Psoas muscle (tissue), 8 donors: ENCODE data around the gene SMIM33. TPM values are rescaled to one million over a fixed set of nuclear protein-coding genes. Genes with fewer than 3 reads are reported as not detected.
A peak's percentile ranks its signal among the peaks of the same experiment; 100 is the strongest.

Experiments used
- ATAC-seq, 4 donors: fragments of 200-7000 bp; cut with Tn5 transposase; one replicate each; pipeline ENCODE4 v1.9.1; 2020; ENCODE audit warnings: moderate library complexity in 3 of 4, mild to moderate bottlenecking in 2 of 4
- DNase-seq, 2 donors: peaks; one replicate each; pipeline ENCODE4 v3.0.0-alpha.2; 2020
- H3K27ac ChIP-seq: fragments of 200-600 bp; one replicate; pipeline ENCODE4 v1.8.0; 2022
- H3K27me3 ChIP-seq, 3 donors: fragments of 200-600 bp in 1 of 3; one replicate each; pipeline versions ENCODE4 v1.6.1 to v1.8.0; 2013 to 2022; ENCODE audit warnings: low read length in 2 of 3, mild to moderate bottlenecking in 2 of 3, moderate library complexity in 1 of 3; ENCODE audit not compliant: insufficient read depth in 3 of 3
- H3K36me3 ChIP-seq, 2 donors: fragments of 200-600 bp in 1 of 2; one replicate each; pipeline versions ENCODE4 v1.6.1 to v1.8.0; 2013 to 2022; ENCODE audit warnings: low read depth in 1 of 2, mild to moderate bottlenecking in 1 of 2, moderate library complexity in 1 of 2; ENCODE audit not compliant: insufficient read depth in 1 of 2
- H3K4me1 ChIP-seq: fragments of 200-600 bp; one replicate; pipeline ENCODE4 v1.8.0; 2022
- H3K4me3 ChIP-seq: fragments of 200-600 bp; one replicate; pipeline ENCODE4 v1.8.0; 2022; ENCODE audit warnings: mild to moderate bottlenecking
- H3K9me3 ChIP-seq: fragments of 200-600 bp; one replicate; pipeline ENCODE4 v1.8.0; 2022
- WGBS, 3 donors: extraction: QIAGEN DNeasy Blood & Tissue Kit; methylation state at CpG; one replicate each; pipeline versions ENCODE4 v1.1.6 to v1.1.7; 2013; 5-methylcytosine and 5-hydroxymethylcytosine counted together
- intact Hi-C, 2 donors: fragments of 100-400 bp; cut with DNase I; formaldehyde crosslinking; loops; one replicate each; pipeline versions ENCODE4 v1.11.0 to v1.14.2; 2022
- polyA plus RNA-seq, 3 donors: library from polyadenylated mRNA; stranded (reverse); fragments of 200-250 nt; gene quantifications; one replicate each; pipeline ENCODE4 v1.2.3, GENCODE V29; 2013
- total RNA-seq, 4 donors: library from RNA; stranded (reverse); fragmentation: NEBNext Ultra II Directional in 2 of 4; extraction: Animal tissue kit (Norgen Biotek cat#: 25700) in 2 of 4; gene quantifications; one replicate each; pipeline versions ENCODE4 v1.2.1 to v1.2.4, GENCODE V29; 2021 to 2023
- TF ChIP-seq, protein P1 (sequence below): fragments of 200-600 bp; IDR thresholded peaks from one replicate; pipeline ENCODE4 v1.8.0; 2022; ENCODE audit warnings: antibody characterized with exemption
- donor health status: healthy with polysubstance abuse.
- donor health status: DM: no; HTN: no; CAD: no; lungs with moderate emphysema.
- donor health status: Bipolar disorder and iron deficiency.
- donor health status: healthy.
- donor health status: DM: yes; HTN: yes; CAD: no.
- donor health status: DM: no; HTN: no; CAD: no.
- donor health status: DM: no; HTN: no; CAD: no.
- donor health status: DM: yes; HTN: yes; CAD: no.

Gene SMIM33
- total and polyA plus RNA-seq, 7 donors, result not detected

DNA sequence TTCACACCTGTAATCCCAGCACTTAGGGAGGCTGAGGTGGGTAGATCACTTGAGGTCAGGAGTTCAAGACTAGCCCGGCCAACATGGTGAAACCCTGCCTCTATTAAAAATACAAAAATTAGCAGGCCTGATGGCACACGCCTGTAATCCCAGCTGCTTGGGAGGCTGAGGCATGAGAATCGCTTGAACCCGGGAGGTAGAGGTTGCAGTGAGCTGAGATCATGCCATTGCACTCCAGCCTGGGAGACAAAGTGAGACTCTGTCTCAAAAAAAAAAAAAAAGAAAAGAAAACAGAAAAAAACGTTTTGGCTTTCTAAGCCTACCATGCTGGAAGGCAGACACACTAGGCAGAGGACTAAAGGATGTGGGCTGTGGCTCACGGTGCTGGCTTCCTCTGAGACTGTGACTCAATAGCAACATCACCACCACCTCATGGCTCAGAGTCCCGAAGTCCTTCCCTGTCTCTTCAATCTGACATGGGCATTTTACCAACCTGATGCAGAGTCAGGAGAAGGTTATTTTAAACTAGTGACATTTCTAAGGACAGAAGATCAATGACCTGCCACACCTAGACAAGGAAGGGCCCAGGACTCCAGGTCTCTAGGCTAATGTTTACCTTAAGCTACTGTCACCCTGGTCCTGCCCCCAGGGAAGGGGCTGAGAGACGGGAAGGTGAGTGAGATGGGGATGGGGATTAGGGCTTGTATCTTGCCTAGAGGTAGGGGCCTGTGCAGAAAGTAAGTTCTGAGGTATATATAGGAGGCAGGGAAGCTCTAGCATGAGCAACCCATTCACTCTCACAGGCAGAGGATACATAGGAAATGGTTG, 12.0 kb upstream of the SMIM33 start:
- H3K27ac ChIP-seq, result peak overlapping the region; percentile 59
- 66 to 71% (median 67%) methylated on average over 8 of the region's 8 CpGs for WGBS, 3 donors
- DNase-seq (no peak), ATAC-seq (peak in 3 of 4 donors; percentile 41 to 58 (median 41))
- no peaks in the 10 kb centered on the region for H3K9me3 ChIP-seq
- no peak overlapping the region for H3K4me3 ChIP-seq
- H3K27me3 ChIP-seq, result no peaks in the 10 kb centered on the region
- no peaks in the 10 kb centered on the region for H3K4me1 ChIP-seq
- intact Hi-C loops, result loop anchor here in 1 of 2 donors (5.0 kb wide), 1 partner anchor 34 kb away; no protein-coding TSS in a partner anchor
- TF ChIP-seq, protein P1, sequence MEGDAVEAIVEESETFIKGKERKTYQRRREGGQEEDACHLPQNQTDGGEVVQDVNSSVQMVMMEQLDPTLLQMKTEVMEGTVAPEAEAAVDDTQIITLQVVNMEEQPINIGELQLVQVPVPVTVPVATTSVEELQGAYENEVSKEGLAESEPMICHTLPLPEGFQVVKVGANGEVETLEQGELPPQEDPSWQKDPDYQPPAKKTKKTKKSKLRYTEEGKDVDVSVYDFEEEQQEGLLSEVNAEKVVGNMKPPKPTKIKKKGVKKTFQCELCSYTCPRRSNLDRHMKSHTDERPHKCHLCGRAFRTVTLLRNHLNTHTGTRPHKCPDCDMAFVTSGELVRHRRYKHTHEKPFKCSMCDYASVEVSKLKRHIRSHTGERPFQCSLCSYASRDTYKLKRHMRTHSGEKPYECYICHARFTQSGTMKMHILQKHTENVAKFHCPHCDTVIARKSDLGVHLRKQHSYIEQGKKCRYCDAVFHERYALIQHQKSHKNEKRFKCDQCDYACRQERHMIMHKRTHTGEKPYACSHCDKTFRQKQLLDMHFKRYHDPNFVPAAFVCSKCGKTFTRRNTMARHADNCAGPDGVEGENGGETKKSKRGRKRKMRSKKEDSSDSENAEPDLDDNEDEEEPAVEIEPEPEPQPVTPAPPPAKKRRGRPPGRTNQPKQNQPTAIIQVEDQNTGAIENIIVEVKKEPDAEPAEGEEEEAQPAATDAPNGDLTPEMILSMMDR, result no peak
- no peaks in the 10 kb centered on the region for H3K36me3 ChIP-seq

DNA sequence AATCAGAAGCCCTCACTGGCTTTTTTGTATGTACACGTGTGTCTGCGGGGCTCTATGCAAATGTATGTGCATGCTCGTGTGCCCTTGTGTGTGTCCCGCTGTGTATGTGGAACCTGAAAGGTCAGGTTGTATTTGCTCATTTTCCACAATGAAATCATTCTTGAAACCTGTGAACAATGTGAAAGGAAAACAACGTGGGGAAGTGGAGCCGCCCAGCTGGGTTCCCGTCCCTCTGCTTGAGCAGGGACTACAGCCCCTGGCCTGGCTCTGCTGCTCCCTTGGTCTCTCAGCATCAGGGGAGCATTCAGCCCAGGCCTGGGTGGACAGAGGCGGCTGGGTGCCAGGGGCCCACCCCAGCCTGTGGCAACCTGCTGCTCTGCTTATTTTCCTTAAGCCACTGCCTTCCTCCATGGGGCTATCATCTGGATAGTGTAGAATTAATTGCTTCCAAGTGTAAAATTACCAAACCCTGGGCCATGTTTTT, 11.3 kb upstream of the SMIM33 start:
- TF ChIP-seq, protein P1, result no peak
- DNase-seq (no peak), ATAC-seq (peak in 1 of 4 donors; percentile 21)
- no peaks in the 10 kb centered on the region for H3K4me1 ChIP-seq
- H3K27ac ChIP-seq, result peak overlapping the region; percentile 59
- peak overlapping the region; percentile 38 for H3K4me3 ChIP-seq
- 76 to 81% (median 80%) methylated on average over 8 of the region's 8 CpGs for WGBS, 3 donors
- H3K36me3 ChIP-seq, result no peaks in the 10 kb centered on the region
- intact Hi-C loops, result loop anchor here in 1 of 2 donors (5.0 kb wide), 1 partner anchor 33 kb away; no protein-coding TSS in a partner anchor
- no peaks in the 10 kb centered on the region for H3K9me3 ChIP-seq
- H3K27me3 ChIP-seq, result no peaks in the 10 kb centered on the region

DNA sequence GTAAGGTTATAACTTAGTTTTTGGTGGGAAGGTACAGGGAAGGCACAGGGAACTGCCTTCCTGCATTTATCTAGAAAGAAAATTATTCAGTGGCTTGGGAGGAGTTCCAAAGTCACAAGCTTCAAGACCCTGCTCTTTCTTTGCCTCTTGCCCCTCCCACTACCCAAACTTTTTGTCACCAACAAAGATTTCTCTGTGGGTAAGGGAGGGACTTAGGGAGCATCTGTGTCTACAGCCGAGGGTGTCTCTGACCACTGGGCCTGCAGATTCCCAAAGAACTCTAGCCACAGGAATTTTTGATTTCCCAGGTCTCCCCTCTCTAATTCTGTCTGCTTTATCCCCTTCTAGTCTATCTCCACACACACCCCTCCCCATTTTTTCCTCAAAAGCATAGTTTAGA, 10.3 kb upstream of the SMIM33 start:
- intact Hi-C loops, result no loop called here
- DNase-seq (no peak), ATAC-seq (no peak)
- Histone ChIP-seq H3K27ac (peak overlapping the region; percentile 59), H3K9me3 (no peaks in the 10 kb centered on the region), H3K27me3 (no peaks in the 10 kb centered on the region), H3K4me1 (no peaks in the 10 kb centered on the region), H3K36me3 (no peaks in the 10 kb centered on the region), H3K4me3 (peak overlapping the region; percentile 58)
- TF ChIP-seq, protein P1, result no peak
- whole genome bisulfite sequencing, 3 donors, result 43 to 87% (median 59%) methylated on average over 1 of the region's 1 CpG

DNA sequence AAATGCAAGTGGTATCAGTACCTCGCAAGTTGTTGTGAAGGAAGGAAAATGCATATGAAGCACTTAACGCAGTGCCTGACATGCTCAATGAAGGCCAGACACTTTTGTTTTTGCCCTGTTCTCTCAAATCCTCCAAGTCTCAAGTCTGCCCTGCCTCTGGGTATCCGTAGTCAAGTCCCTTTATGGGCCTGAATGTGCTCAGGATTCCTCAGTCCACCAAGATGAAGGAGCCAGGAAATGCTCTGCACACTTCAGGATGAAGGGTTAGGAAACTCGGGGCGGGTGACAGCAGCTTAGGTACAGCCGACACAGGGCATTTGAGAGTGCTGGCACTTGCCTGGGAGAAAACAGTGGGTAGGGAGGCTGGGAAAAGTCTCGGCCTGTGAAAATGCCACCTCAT, 9.6 kb upstream of the SMIM33 start:
- WGBS, 3 donors, result 76 to 84% (median 79%) methylated on average over 7 of the region's 7 CpGs
- Histone ChIP-seq H3K27ac (no peak overlapping the region), H3K27me3 (no peaks in the 10 kb centered on the region), H3K4me1 (no peaks in the 10 kb centered on the region), H3K9me3 (no peaks in the 10 kb centered on the region), H3K36me3 (no peaks in the 10 kb centered on the region), H3K4me3 (peak overlapping the region; percentile 58)
- TF ChIP-seq, protein P1, result no peak
- intact Hi-C loops, result no loop called here
- DNase-seq (no peak), ATAC-seq (no peak)
